GM12891 (cell line): Measurements from ENCODE around the gene PLEKHA8.

Source experiments
- DNase-seq: peaks from one replicate; pipeline ENCODE4 v3.0.0; 2011; ENCODE audit warnings: low spot score; ENCODE audit not compliant: insufficient read length
- FAIRE-seq: peaks from 2 replicates; lab custom pipeline; 2011; peaks lifted over from hg19 to GRCh38; lab: Jason Lieb, UNC
- PAX5 ChIP-seq: IDR thresholded peaks from 2 replicates; pipeline ENCODE4 v1.6.1; 2011; ENCODE audit warnings: low read length, moderate library complexity, mild to moderate bottlenecking; ENCODE audit not compliant: insufficient read depth, severe bottlenecking
- POLR2A ChIP-seq: IDR thresholded peaks from 2 replicates; pipeline ENCODE4 v1.6.1; 2011; ENCODE audit warnings: low read depth, low read length, control low read depth
- POLR2AphosphoS5 ChIP-seq: IDR thresholded peaks from 2 replicates; pipeline ENCODE4 v1.6.1; 2011; ENCODE audit warnings: low read depth, low read length, control low read depth
- POU2F2 ChIP-seq: IDR thresholded peaks from 2 replicates; pipeline ENCODE4 v1.6.1; 2011; ENCODE audit warnings: low read depth, mild to moderate bottlenecking, control low read depth, low read length, moderate library complexity
- SPI1 ChIP-seq: IDR thresholded peaks from 2 replicates; pipeline ENCODE4 v1.6.1; 2011; ENCODE audit warnings: low read depth, low read length, control low read depth
- TAF1 ChIP-seq: IDR thresholded peaks from 2 replicates; pipeline ENCODE4 v1.6.1; 2011; ENCODE audit warnings: low read depth, low read length, control low read depth

The PLEKHA8 gene

DNA sequence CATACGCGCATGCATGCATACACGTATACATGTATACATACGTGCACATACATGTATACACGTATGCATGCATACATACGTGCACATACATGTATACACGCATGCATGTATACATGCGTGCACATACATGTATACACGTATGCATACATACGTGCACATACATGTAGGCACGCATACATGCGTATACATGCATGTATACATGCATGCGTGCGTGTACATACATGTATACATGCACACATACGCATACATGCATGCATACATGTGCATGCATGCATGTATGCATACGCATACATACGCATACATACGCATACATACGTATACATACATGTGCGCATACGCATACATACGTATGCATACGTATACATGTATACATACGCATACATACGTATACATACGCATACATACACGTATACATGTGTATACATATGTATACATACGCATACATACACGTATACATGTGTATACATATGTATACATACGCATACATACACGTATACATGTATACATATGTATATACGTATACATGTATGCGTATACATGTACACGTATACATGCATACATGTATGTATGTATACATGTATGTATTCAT lies 87.6 kb downstream of the PLEKHA8 start:
- FAIRE-seq = peak; percentile 94
- DNase-seq = no peak
- no peak for TF ChIP-seq TAF1
- no peak for TF ChIP-seq POLR2AphosphoS5
- no peak for TF ChIP-seq SPI1
- no peak for TF ChIP-seq POU2F2
- TF ChIP-seq POLR2A = no peak
- TF ChIP-seq PAX5 = no peak

DNA sequence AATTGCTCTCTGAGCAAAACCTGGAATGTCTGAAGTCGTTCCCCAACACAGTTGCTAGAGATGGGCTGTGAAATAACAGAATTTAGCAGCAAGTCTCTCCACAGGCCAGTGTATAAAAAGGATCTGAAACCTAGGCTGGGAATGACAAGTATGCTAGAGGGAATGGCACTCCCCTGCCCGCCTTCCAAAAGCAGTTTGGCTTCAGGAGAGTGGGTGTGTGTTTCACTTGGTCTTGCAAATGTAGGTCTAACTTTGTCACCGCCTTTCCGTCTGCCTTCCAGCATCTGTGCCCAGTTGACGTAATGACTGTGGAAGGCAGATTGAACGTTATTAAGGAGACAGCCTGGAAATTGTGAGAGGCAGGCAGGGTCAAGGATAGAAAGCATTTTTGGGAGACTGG lies 88.6 kb downstream of the PLEKHA8 start:
- no peak for DNase-seq
- no peak for TF ChIP-seq POLR2A
- FAIRE-seq = no peak

DNA sequence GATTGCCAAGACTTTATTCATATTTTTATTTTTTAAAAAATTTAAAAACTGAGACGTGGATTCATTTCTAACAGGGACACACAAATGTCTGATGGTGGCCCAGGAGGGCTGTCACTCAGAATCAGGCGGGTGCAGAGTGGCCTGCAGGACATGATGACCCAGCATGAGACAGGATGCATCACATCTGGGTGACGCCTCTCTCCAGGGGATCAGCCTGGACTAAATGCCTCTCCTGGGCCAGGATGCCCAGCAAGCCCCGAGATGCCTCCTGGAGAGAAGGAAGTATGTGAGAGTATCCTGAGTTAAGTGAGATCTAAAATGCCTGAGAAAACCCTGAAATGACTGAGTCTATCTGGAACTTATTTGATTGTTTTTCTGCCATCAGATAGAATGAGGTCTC lies 89.7 kb downstream of the PLEKHA8 start:
- FAIRE-seq = no peak

DNA sequence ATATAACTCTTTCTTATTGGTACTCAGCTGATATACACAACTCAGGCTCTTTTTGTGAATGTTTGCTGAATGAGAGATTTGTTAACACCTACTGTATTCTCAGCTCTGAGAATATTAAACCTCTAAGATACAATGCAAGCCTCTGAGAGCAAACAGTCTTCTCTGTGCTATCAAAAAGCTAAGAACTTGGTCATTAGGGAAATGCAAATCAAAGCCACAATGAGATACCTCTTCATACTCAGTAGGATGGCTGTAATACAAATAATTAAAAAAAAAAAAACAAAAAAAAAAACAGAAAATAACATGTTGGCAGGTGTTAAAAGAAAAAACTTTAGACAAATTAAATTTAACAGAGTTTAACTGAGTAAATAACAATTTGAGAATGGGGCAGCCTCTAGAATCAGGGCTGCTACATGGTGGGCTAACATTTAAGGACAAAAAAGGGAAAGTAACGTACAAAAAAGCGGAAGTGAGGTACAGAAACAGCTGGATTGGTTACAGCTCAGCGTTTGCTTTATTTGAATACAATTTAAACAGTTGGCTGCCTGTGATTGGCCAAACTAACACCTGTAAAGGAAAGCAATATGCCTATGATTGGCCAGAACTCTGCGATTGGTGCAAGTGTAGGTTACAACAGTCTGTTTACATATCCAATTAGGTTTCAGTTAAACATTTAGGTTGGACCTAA lies 91.8 kb downstream of the PLEKHA8 start:
- no peak for DNase-seq
- no peak for TF ChIP-seq PAX5
- no peak for TF ChIP-seq POU2F2
- no peak for TF ChIP-seq POLR2A
- TF ChIP-seq TAF1 = no peak
- TF ChIP-seq POLR2AphosphoS5 = no peak
- TF ChIP-seq SPI1 = peak; percentile 89
- peak; percentile 50 for FAIRE-seq

More for the DNA sequence above, 89.7 kb downstream of the PLEKHA8 start:
- TF ChIP-seq POLR2AphosphoS5 (no peak), TAF1 (no peak), POU2F2 (no peak), SPI1 (no peak), POLR2A (no peak), PAX5 (no peak)
- DNase-seq = no peak

DNA sequence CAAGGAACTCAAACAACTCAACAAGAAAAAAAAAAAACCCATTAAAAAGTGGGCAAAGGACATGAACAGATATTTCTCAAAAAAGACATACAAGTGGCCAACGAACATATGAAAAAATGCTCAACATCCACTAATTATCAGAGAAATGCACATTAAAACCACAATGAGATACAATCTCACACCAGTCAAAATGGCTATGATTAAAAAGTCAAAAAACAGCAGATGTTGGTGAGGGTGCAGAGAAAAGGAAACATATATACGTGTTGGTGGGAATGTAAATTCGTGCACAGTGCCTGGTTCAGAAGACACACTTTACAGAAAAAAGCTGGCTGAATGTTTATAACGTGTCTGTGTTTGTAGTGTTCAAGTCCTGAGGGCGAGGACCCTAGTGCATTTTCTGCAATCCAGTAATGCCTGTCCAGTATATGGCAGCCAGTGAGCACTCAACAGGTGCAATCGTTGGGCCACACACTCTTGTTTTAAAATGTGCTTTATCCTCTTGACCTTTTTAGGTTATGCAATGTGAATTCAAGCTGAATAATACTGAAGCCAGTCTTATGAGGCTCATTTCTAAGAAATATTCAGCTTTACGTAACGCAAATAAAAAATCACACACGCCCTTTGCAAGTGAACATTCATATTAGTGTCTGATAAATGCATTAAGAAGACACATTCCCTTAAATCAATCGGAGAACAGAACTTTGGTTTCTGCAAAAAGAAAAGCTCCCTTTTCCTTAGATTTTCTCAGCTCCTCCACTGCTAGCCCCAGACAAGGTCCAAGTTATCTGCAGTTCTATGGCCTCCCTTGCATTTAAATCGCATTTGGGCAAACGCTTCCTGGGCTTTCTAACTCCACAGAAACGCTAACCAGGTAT lies 105.8 kb downstream of the PLEKHA8 start:
- DNase-seq (no peak), FAIRE-seq (peak; percentile 33)
- no peak for TF ChIP-seq POLR2AphosphoS5
- TF ChIP-seq SPI1 = no peak

DNA sequence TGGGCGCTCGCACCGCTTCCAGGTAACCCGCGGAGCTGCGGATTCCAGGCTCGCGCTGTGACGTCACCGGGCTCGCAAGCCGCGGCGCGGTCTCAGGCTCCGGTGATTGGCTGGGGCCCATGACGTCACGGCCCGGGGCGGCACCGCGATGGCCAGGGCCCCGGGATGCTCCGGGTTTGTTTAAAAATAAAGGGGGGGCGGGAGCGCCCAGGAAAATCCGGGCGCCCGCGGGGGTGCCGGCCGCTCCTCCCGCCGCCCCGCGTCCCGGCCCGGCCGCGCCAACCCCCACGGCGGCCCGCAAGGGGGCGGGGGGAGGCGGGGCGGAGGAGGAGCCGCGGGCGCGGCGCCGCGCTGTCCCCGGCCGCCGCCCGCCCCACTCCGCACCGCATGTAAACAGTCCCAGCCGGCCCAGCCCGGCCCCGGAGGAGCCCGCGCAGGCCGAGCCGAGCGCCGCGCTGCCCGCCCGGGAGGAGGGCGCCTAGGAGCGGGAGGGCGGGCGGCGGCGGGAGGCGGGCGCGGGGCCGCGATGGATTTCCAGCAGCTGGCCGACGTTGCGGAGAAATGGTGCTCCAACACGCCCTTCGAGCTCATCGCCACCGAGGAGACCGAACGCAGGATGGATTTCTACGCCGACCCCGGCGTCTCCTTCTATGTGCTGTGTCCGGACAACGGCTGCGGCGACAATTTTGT lies 106.5 kb downstream of the PLEKHA8 start, which contains the start of gene MTURN:
TSS of gene MTURN (plus strand) at position 376 of the 690 bp plus-strand sequence. CDS start at position 527, 151 bp downstream.
- FAIRE-seq (peak; percentile 89), DNase-seq (peak; percentile 93)
- no peak for TF ChIP-seq PAX5
- no peak for TF ChIP-seq POU2F2
- no peak for TF ChIP-seq POLR2A
- TF ChIP-seq TAF1 = no peak
- TF ChIP-seq POLR2AphosphoS5 = no peak
- TF ChIP-seq SPI1 = no peak

DNA sequence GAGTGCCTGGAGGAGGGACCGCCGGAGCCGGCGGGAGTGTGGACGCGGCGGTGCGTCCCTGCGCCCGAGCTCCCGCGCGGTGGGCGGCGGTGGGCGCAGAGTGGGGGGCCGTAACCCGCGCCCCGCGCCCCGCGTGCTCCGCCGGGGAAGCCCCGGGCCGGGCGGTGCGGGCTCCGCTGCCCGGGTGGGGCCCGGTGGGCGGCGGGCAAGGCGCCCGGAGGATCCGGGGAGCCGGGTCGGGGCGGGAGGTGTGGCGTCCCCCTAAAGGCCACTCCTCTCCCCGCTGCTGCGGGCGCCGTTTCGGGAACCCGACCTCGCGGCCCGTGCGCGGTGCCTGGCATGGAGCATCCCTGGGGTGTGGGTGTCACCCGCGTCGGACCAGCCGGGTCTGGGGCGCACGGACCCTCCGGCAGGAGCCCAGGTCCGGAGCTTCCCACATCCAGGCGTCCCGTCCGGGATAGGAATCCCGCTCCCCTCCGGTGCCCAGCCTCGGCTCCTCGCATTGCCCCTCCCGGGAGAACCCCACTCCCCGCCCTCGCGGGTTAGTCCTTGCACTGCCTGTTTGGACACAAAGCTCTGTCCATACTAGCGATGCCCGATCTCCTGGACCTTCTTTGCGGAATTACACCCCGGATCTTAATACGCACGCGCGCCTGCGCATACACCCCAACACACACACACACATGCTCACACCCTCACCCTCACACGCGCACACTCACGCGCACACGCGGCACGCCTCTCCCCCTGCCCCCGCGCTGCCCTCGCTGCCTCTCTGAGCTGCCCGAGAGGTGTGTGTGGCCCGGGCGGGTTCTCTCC lies 107.3 kb downstream of the PLEKHA8 start:
- DNase-seq (peak; percentile 54), FAIRE-seq (peak; percentile 52)
- TF ChIP-seq POLR2A (no peak), PAX5 (no peak), SPI1 (no peak), TAF1 (no peak), POLR2AphosphoS5 (no peak), POU2F2 (no peak)

DNA sequence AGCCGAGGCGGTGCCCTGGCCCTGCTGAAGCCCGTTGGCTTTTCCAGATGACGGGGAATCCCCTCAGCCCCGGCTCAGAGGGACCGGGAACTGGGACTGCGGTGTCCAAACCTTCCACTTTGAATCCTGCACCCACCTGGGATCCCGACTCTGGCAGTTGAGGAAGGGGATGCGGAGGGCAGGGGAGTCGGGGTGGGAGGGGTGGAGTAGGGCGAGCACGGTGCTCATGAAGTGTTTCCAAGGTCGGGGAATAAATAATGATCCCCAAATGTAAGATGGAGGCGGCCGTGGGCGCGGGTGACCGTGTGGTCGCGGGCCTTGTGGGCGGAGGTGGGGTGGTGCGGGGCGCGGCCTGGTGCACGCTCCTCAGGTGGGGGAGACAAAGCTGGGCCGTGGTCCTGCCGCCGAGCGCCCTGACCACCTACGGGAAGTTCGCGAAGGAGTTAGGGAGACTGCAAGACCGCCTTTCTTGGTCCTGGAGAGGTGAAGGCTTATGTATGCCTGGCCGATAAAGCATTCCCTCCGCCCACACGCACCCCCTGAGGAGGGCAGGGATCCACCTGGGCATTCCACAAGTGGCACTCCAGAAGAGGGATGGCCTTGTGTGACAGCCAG lies 108.0 kb downstream of the PLEKHA8 start:
- FAIRE-seq = no peak
- TF ChIP-seq TAF1 = no peak
- no peak for TF ChIP-seq SPI1
- TF ChIP-seq PAX5 = no peak
- no peak for TF ChIP-seq POU2F2
- no peak for DNase-seq
